IMR-90 (cell line): ENCODE data around the gene EXOC6B. TPM values are rescaled to one million over a fixed set of nuclear protein-coding genes. Genes with fewer than 3 reads are reported as not detected.
A peak's percentile ranks its signal among the peaks of the same experiment; 100 is the strongest.

ENCODE experiments used
- ATAC-seq: fragments of 200-7000 bp; cut with Tn5 transposase; 2 replicates; pipeline ENCODE4 v1.9.1; 2020; ENCODE audit warnings: low read depth, mild to moderate bottlenecking, moderate library complexity
- BruUV-seq: library from RNA; stranded (reverse); fragments of 400-500 nt; replicated peaks from 2 replicates; lab custom pipeline; 2021; lab: Mats Ljungman, UMichigan
- CTCF ChIA-PET: fragments of 300-600 bp; formaldehyde crosslinking; extraction: SDS; loops from one replicate; lab custom pipeline; 2021; ENCODE audit warnings: antibody characterized with exemption; lab: Yijun Ruan, JAX
- POLR2A ChIA-PET: fragments of 300-600 bp; sonication (Branson Sonifier 250); formaldehyde crosslinking; loops from one replicate; lab custom pipeline; 2022; ENCODE audit warnings: antibody characterized with exemption; ENCODE audit not compliant: unreplicated experiment; lab: Charles Lee
- DNase-seq: peaks from one replicate; pipeline ENCODE4 v3.0.0; 2013
- H2AFZ ChIP-seq: replicated peaks from 2 replicates; pipeline ENCODE3; 2013; ENCODE audit warnings: low read length, mild to moderate bottlenecking; ENCODE audit not compliant: poor library complexity
- H2AK5ac ChIP-seq: 2 replicates; pipeline ENCODE4 v1.6.1; 2013; ENCODE audit warnings: low read depth, low read length, inconsistent platforms
- H2AK9ac ChIP-seq: replicated peaks from 2 replicates; pipeline ENCODE3; 2013; ENCODE audit warnings: mild to moderate bottlenecking, low read depth, low read length, moderate library complexity; ENCODE audit not compliant: poor library complexity
- H2BK120ac ChIP-seq: 2 replicates; pipeline ENCODE4 v1.6.1; 2013; ENCODE audit warnings: low read depth, low read length, inconsistent platforms
- H2BK15ac ChIP-seq: 3 replicates; pipeline ENCODE4 v1.6.1; 2013; ENCODE audit warnings: low read depth, low read length, inconsistent platforms
- H2BK20ac ChIP-seq: 2 replicates; pipeline ENCODE4 v1.6.1; 2013; ENCODE audit warnings: low read depth, mild to moderate bottlenecking, inconsistent platforms, low read length, moderate library complexity
- H2BK5ac ChIP-seq: 2 replicates; pipeline ENCODE4 v1.6.1; 2013; ENCODE audit warnings: mild to moderate bottlenecking, low read depth, low read length, inconsistent platforms; ENCODE audit not compliant: poor library complexity, severe bottlenecking
- H3K14ac ChIP-seq: replicated peaks from 2 replicates; pipeline ENCODE4 v1.6.1; 2013; ENCODE audit warnings: low read depth, low read length, inconsistent platforms
- H3K18ac ChIP-seq: 2 replicates; pipeline ENCODE4 v1.6.1; 2013; ENCODE audit warnings: low read depth, low read length, control low read depth
- H3K23ac ChIP-seq: 2 replicates; pipeline ENCODE4 v1.6.1; 2013; ENCODE audit warnings: low read depth, low read length, inconsistent platforms
- H3K27ac ChIP-seq: 2 replicates; pipeline ENCODE4 v1.5.1; 2013; ENCODE audit warnings: mild to moderate bottlenecking, control low read depth, low read length; ENCODE audit not compliant: insufficient read depth
- H3K27me3 ChIP-seq: 2 replicates; pipeline ENCODE4 v1.6.1; 2013; ENCODE audit warnings: low read length; ENCODE audit not compliant: control insufficient read depth, insufficient read depth
- H3K36me3 ChIP-seq: 2 replicates; pipeline ENCODE4 v1.6.1; 2013; ENCODE audit warnings: low read length, mixed read lengths; ENCODE audit not compliant: control insufficient read depth, insufficient read depth
- H3K4ac ChIP-seq: 2 replicates; pipeline ENCODE4 v1.6.1; 2013; ENCODE audit warnings: low read depth, low read length, inconsistent platforms
- H3K4me1 ChIP-seq: 2 replicates; pipeline ENCODE4 v1.6.1; 2013; ENCODE audit warnings: low read length, mixed read lengths; ENCODE audit not compliant: control insufficient read depth, insufficient read depth
- H3K4me2 ChIP-seq: 2 replicates; pipeline ENCODE4 v1.6.1; 2013; ENCODE audit warnings: low read depth, mild to moderate bottlenecking, control low read depth, low read length, moderate library complexity
- H3K4me3 ChIP-seq: 2 replicates; pipeline ENCODE4 v1.5.1; 2013; ENCODE audit warnings: low read depth, mild to moderate bottlenecking, control low read depth, low read length, moderate library complexity; ENCODE audit not compliant: insufficient read depth
- H3K56ac ChIP-seq: 2 replicates; pipeline ENCODE4 v1.6.1; 2013; ENCODE audit warnings: low read length, inconsistent platforms; ENCODE audit not compliant: insufficient read depth; ENCODE audit errors: extremely low read depth
- H3K79me1 ChIP-seq, 2 experiments: 2 replicates each; pipeline ENCODE4 v1.6.1; 2013; ENCODE audit warnings: low read length in 2 of 2, inconsistent platforms in 1 of 2, low read depth in 1 of 2
- H3K9ac ChIP-seq: 2 replicates; pipeline ENCODE4 v1.6.1; 2013; ENCODE audit warnings: low read depth, low read length, control low read depth
- H3K9me1 ChIP-seq: 2 replicates; pipeline ENCODE4 v1.6.1; 2013; ENCODE audit warnings: low read length, inconsistent platforms; ENCODE audit not compliant: insufficient read depth
- H3K9me3 ChIP-seq: 2 replicates; pipeline ENCODE4 v1.6.1; 2013; ENCODE audit warnings: low read length; ENCODE audit not compliant: control insufficient read depth, insufficient read depth
- H4K20me1 ChIP-seq: 2 replicates; pipeline ENCODE4 v1.6.1; 2013; ENCODE audit warnings: low read length, inconsistent platforms; ENCODE audit not compliant: insufficient read depth
- H4K5ac ChIP-seq: 2 replicates; pipeline ENCODE4 v1.6.1; 2013; ENCODE audit warnings: mild to moderate bottlenecking, low read depth, low read length, control low read depth
- H4K8ac ChIP-seq, 2 experiments: 2 replicates each; pipeline ENCODE4 v1.6.1; 2013; ENCODE audit warnings: low read depth in 2 of 2, low read length in 2 of 2, control low read depth in 1 of 2, inconsistent platforms in 1 of 2
- H4K91ac ChIP-seq: 2 replicates; pipeline ENCODE4 v1.6.1; 2013; ENCODE audit warnings: low read depth, low read length, inconsistent platforms; ENCODE audit not compliant: insufficient read depth
- BHLHE40 ChIP-seq: fragments of 150-350 bp; IDR thresholded peaks from 2 replicates; pipeline ENCODE4 v1.6.1; 2016; ENCODE audit warnings: mild to moderate bottlenecking, low read depth, low read length
- CEBPB ChIP-seq: IDR thresholded peaks from 2 replicates; pipeline ENCODE4 v1.6.1; 2012; ENCODE audit warnings: low read depth, low read length, improper control_type of control experiment
- CHD1 ChIP-seq: IDR thresholded peaks from 2 replicates; pipeline ENCODE4 v1.6.1; 2012; ENCODE audit warnings: low read depth, low read length, improper control_type of control experiment
- MAFK ChIP-seq: IDR thresholded peaks from 2 replicates; pipeline ENCODE4 v1.6.1; 2012; ENCODE audit warnings: low read depth, low read length, improper control_type of control experiment
- NFE2L2 ChIP-seq: fragments of 150-350 bp; IDR thresholded peaks from 2 replicates; pipeline ENCODE4 v1.6.1; 2016; ENCODE audit warnings: low read depth, mild to moderate bottlenecking, low read length
- RAD21 ChIP-seq: IDR thresholded peaks from 2 replicates; pipeline ENCODE4 v1.6.1; 2012; ENCODE audit warnings: low read length, improper control_type of control experiment
- RCOR1 ChIP-seq: IDR thresholded peaks from 2 replicates; pipeline ENCODE4 v1.6.1; 2012; ENCODE audit warnings: mild to moderate bottlenecking, low read length, improper control_type of control experiment; ENCODE audit not compliant: insufficient replicate concordance
- RFX5 ChIP-seq: IDR thresholded peaks from 2 replicates; pipeline ENCODE4 v1.8.0; 2012; ENCODE audit warnings: low read depth, mild to moderate bottlenecking, low read length, moderate library complexity
- WGBS, 2 experiments: methylation state at CpG; one replicate each; pipeline versions ENCODE4 v1.1.5 to v1.1.7; 2013; ENCODE audit warnings: missing lambda C conversion rate in 2 of 2; ENCODE audit not compliant: insufficient read length in 1 of 2; ENCODE audit errors: extremely low coverage in 2 of 2; 5-methylcytosine and 5-hydroxymethylcytosine counted together
- dilution Hi-C: fragments of 300-500 bp; cut with HindIII; formaldehyde crosslinking; loops from one replicate; pipeline ENCODE4 v1.14.3; 2018; ENCODE audit warnings: low sequenced_read_pairs; ENCODE audit not compliant: unreplicated experiment
- in situ Hi-C: fragments of 300-500 bp; cut with MboI; formaldehyde crosslinking; loops from 3 replicates; pipeline ENCODE4 v1.14.3; 2019; ENCODE audit warnings: low sequenced_read_pairs, inconsistent platforms, mixed read lengths
- intact Hi-C: fragments of 100-400 bp; cut with micrococcal nuclease; formaldehyde crosslinking; loops from 2 replicates; pipeline ENCODE4 v1.10.0; 2022
- polyA plus RNA-seq, 3 experiments: library from polyadenylated mRNA; depleted of rRNA; stranded (reverse); fragments of >200 nt; gene quantifications; 2 replicates each; pipeline ENCODE4 v1.2.3, GENCODE V29; 2012; ENCODE audit warnings: low replicate concordance in 1 of 3
- total RNA-seq: library from RNA; depleted of rRNA; stranded (reverse); fragments of >200 nt; gene quantifications from 2 replicates; pipeline ENCODE4 v1.2.3, GENCODE V29; 2012

Gene EXOC6B
- total and polyA plus RNA-seq, 2 of the 4 experiments (the other 2 are of a cell fraction): 10.2 to 29.4 TPM

GRCh38 chr2:72815655-72816278, 10.1 kb downstream of the EXOC6B start:
- Histone ChIP-seq H3K56ac (no peak overlapping the region), H4K20me1 (peaks cover 14% of the 10 kb centered on the region), H4K8ac (no peak overlapping the region), H2BK5ac (no peak overlapping the region), H3K79me1 (peaks cover 17 to 45% of the 10 kb centered on the region in 2 experiments), H2AFZ (no peak overlapping the region), H3K4me1 (no peaks in the 10 kb centered on the region), H4K5ac (no peak overlapping the region), H3K27me3 (no peaks in the 10 kb centered on the region), H3K18ac (no peak overlapping the region), H3K4ac (no peak overlapping the region), H3K9me1 (no peaks in the 10 kb centered on the region), H3K9ac (no peak overlapping the region), H2BK15ac (no peak overlapping the region), H3K9me3 (no peaks in the 10 kb centered on the region), H3K14ac (no peak overlapping the region), H3K36me3 (no peaks in the 10 kb centered on the region), H3K4me3 (no peak overlapping the region), H2AK5ac (no peak overlapping the region), H3K23ac (no peak overlapping the region), H3K27ac (no peak overlapping the region), H4K91ac (no peak overlapping the region), H2BK20ac (no peak overlapping the region), H3K4me2 (no peak overlapping the region), H2AK9ac (no peak overlapping the region), H2BK120ac (no peak overlapping the region)
- ATAC-seq (no peak), DNase-seq (peak; percentile 25)
- no CpG with 5 or more reads among the region's 13 CpGs for WGBS, 2 experiments
- TF ChIP-seq RCOR1 (no peak), RAD21 (no peak), BHLHE40 (no peak), MAFK (no peak), CHD1 (no peak), RFX5 (no peak), CEBPB (peak; percentile 65), NFE2L2 (no peak)
- intact Hi-C loops: no loop called here
- BruUV-seq: no TSS peak
- dilution Hi-C loops: no loop called here
- CTCF ChIA-PET: no interaction called here
- POLR2A ChIA-PET: no interaction called here
- in situ Hi-C loops: no loop called here
